ENCODE results near the gene TTC7B.

Gene TTC7B

GRCh38 chr14:90599339-90599738 lies 216.9 kb downstream of the TTC7B start:
- DNase-seq (ENCODE audit: low spot score): no peak

DNA sequence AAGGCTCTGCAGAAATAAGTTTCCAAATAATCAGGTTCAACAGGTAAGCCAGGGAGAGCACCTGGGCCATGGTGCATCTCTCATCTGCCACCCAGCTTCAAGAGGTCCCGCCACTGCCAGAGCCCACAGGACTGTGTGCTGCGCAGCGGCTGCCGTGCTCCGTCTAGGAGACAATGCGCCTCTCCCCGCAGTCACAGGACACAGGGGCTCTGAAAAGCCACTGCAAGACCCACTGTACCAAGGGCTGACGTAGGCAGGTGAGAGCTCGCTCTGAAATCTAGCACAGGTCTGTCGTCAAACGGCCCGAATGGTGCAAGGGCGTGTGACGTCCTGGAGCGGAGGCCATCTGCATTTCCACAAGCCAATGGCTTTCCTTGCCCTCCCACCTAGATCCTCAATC lies 218.3 kb downstream of the TTC7B start:
- no peak for DNase-seq (ENCODE audit: low spot score)

- DNase-seq (ENCODE audit: low spot score): no peak
Observed at GRCh38 chr14:90596733-90597132, 219.5 kb downstream of the TTC7B start.

- DNase-seq (ENCODE audit: low spot score): no peak
Observed at GRCh38 chr14:90593254-90594040, 222.8 kb downstream of the TTC7B start.

- no peak for DNase-seq (ENCODE audit: low spot score)
Observed at GRCh38 chr14:90592655-90593054, 223.6 kb downstream of the TTC7B start.

- DNase-seq (ENCODE audit: low spot score): no peak
Observed at GRCh38 chr14:90587918-90588317, 228.3 kb downstream of the TTC7B start.

DNA sequence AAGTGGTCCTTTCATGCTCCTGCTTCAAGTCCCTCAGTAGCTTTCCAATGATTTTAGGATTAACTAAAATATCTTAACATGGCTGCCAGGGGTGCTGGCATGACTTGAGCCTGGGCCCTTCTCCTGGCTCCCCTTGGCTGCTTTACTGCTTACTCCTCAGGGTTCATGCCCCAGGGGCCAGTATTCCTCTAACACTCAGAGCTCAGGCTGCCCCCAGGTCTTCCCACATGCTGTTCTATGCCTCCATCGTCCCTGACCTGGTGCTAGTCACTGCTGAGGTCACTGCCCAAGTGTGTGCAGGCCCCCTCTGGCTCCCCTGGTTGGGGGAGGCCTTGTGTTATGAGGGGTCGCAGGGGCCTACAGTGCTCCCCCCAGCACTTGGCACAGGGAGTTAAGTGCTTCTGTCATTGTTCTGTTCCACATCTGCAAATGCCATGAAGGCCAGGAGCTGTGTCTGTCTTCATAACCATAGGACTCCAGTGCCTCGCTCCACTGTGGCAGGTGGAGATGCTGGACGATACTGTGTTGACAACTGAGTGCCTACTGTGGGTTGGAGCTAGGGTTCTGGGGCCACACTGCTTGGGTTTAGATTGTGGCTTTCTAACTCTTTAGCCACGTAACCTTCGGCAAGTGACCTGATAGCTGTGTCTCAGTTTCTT lies 228.8 kb downstream of the TTC7B start:
- DNase-seq (ENCODE audit: low spot score): no peak

GRCh38 chr14:90585106-90585505 lies 231.1 kb downstream of the TTC7B start:
- no peak for DNase-seq (ENCODE audit: low spot score)

DNA sequence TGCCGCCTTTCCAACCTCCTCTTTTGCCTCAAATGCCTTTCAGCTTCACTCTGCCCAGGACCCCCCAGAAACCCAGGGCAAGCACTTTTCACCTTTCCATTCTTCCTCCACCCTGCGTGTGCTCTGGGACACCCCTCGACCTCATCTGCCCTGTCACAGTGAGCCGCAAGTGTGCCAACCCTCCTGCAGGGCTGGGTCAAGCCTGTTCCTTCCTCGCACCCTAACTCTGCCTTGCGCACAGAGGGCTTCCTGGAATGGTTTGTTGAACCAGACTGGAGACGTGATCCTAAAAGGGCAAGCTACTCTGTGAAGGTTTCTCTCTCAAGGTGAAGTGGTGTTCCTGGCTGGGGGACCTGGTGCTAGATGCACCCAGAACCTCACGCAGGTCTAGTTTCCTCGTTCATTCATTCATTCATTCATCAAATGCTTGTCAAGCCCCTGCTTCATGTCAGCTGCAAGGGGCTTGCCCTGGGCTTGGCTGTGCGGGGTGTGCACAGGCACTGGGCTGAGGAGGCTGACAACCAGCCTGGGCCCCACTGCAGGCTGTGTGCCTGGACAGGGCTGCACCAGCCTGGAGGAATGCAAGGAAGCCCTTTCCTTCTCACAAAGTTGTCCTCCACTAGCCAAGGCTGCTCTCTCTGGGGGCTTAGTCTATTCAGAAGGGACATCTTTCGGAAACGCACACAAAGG lies 232.2 kb downstream of the TTC7B start:
- no peak for DNase-seq (ENCODE audit: low spot score)

DNA sequence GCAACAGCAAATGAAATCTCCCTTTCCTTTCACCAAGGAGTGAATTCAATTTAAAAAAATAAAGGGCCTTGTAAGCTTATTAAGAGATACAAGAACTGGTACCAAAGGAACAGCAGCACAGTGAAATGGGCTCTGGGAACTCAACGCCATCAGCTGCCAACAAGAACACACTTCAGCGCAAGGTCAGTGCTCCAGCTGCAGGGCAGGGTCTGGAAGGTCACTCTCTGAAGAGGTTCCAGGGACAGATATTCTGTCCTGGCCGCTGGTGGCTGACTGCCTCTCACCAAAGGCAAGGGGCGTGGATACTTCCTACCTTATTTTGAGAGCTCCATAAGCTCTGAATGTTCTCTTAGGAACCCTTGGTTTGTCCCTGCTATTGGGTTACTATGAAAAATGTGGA lies 232.8 kb downstream of the TTC7B start:
- no peak for DNase-seq (ENCODE audit: low spot score)

DNA sequence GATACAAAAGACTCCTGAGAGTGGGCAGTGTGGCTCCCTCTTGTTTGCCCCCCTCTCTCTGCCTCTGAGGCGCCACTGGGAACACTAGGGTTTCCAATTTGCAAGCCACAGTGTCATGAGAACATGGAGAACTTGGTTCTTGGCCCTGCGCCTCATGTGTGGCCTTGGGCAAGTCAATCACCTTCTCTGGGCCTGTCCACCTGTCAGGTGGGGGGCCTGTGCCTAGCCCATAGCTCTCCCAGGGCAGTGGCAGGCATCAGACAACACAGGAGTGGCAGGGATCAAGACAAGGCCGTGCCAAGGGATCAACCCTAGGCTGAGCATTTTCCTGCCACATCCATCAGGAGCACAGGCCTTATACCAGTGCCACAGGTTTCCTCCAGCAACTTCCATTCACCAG lies 234.1 kb downstream of the TTC7B start:
- no peak for DNase-seq (ENCODE audit: low spot score)

DNA sequence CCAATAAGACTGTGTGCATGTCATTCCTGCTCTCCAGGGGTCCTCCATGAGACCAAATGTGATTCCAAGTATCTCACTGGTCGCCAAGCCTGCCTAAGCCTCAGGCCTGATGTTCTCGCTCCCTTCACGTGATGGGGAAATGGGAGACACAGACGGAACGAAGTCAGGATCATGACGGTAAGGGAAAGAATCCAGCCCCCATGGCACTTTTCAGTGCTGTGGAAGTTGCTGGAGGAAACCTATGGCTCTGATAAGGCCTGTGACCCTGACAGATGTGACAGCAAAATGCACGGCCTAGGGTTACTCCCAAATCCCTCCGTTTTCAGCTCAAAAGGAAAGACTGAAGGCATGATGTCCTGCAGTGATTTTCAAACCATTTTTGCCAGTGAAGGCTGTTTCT lies 234.5 kb downstream of the TTC7B start:
- DNase-seq (ENCODE audit: low spot score): no peak

GRCh38 chr14:90580377-90581335 lies 235.6 kb downstream of the TTC7B start:
- DNase-seq (ENCODE audit: low spot score): no peak

DNA sequence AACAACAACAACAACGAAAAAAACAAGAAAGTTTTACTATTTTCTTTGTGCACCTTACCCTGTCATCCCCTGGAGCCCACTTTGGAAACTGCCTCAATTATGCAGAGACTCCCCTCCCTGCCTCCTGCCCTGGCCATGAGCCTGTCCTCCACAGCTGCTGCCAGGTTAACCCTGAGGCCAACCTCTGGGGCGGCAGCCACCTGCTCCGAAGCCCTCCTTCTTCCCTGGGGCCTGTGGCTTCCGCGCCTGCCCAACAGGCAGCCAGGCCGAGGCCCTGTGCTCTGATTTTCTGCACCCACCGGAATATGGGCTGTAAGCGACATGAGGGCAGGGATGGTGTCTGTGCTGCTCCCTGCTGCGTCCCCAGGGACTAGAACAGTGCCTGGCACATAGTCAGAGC lies 236.4 kb downstream of the TTC7B start:
- DNase-seq (ENCODE audit: low spot score): no peak

DNA sequence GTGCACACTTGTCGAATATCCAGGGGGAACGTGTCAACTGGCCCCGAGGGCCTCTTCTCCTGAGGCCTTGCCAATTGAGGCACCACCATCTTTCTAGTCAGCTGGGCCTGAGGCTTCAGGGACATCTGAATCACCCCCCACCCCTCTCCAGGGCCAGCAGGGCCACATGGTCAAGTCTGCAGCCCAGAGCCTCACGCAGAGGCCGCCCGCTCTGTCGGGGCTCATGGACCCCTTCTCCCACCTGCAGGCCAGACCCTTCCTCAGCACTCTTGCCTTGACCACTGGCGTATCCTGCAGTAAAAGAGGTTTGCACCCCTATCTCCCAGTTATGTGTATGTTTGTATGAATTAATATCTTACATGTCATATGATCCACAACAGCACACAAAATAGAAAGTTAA lies 237.1 kb downstream of the TTC7B start:
- DNase-seq (ENCODE audit: low spot score): no peak

- no peak for DNase-seq (ENCODE audit: low spot score)
Observed at GRCh38 chr14:90578283-90578985, 237.8 kb downstream of the TTC7B start.

DNA sequence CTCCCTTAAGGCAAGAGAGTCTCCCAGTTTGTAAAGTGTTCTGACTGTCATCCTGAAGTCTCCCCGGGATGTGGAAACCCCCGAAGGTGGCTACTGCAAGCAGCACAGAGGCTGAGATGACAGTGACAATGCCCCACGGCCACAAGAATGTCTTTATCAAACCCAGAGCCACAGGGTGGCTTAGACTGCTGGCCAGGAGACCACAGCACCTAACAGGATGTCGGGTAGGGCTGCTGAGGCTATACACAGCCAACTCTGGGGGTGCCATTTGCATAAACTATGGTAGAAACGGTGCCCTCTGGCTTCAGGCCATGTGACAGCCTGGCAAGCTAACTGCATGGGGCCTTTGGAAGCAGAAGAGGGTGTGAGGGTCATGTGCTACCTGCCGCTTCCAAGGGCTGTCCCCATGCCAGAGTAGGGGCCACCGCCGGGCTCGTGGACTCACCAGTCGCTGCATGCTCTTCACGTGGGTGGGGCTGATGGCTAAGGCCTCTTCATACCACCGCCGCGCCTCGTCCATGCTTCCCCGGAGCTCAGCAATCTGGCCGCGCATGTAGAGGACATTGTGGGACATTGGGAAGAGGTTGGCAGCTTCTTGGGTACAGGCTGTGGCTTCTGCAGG lies 238.5 kb downstream of the TTC7B start:
- no peak for DNase-seq (ENCODE audit: low spot score)

DNA sequence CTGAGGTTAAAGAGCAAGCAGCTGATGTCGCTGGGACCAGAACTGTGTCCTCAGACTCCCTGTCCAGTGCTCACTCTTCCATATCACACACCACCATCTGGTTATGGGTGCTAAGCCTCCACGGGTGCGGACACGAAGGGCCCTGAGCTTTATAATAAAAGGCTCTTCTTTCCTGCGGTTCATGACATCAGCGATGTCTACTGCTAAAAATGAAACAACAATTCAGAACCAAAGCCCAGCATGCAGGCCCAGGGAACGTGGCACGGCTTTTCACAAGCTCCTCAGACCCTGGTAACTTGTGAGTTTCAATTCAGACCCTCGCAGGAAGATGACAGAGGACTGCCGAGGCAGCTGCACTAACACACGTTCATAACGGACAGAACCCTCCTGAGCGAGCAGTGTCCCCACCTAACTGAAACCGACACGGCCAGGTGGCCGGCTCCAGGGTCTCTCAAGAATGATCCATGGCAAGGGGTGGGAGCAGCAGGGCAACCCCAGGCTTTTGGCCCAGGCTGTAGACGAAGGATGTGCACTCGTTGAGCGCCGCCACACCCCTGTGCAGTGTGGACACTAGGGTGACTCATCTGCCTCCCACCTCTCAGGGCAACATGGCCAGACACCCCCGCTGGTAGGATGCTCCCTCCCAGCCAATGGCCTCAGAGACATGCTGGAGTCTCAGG lies 239.1 kb downstream of the TTC7B start:
- no peak for DNase-seq (ENCODE audit: low spot score)

- DNase-seq (ENCODE audit: low spot score): no peak
Observed at GRCh38 chr14:90576581-90576980, 239.6 kb downstream of the TTC7B start.

DNA sequence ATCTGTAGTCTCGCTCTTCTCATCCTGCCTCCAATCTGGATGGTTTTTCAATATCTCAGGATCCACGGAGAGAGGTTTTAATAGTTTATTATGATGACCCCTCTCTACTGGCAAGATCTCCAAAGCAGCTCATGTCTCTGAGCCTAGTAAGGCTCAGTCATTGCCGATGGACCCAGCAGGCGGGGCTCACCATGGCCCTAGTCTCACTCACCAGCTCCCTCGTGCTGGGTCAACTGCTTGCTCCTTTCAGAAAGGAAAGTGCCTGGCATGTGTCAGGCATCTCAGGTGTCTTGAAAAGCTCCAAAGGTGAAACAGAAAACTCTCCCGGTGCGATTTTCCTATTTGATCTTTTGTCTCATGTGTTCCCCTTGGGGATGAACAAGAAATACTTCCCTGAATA lies 240.4 kb downstream of the TTC7B start:
- no peak for DNase-seq (ENCODE audit: low spot score)

Data from kidney tubule cell (primary cell).